G401 (cell line): Measurements from ENCODE around the gene TRABD2B. TPM values are rescaled to one million over a fixed set of nuclear protein-coding genes. Genes with fewer than 3 reads are reported as not detected.
A peak's percentile ranks its signal among the peaks of the same experiment; 100 is the strongest.

Experiments used
- DNase-seq: peaks from one replicate; pipeline ENCODE4 v3.0.0-alpha.2; 2015; ENCODE audit warnings: low spot score
- in situ Hi-C: cut with HindIII; loops from 2 replicates; pipeline ENCODE4 v1.10.0; 2016; ENCODE audit warnings: low sequenced_read_pairs, mixed read lengths
- total RNA-seq: library from RNA; depleted of rRNA; stranded (reverse); fragments of >200 nt; shearing (Covaris generic); gene quantifications from 2 replicates; pipeline ENCODE4 v1.2.3, GENCODE V29; 2014

The TRABD2B gene
- total RNA-seq, 1 experiment from 2014 or later = not detected

DNA sequence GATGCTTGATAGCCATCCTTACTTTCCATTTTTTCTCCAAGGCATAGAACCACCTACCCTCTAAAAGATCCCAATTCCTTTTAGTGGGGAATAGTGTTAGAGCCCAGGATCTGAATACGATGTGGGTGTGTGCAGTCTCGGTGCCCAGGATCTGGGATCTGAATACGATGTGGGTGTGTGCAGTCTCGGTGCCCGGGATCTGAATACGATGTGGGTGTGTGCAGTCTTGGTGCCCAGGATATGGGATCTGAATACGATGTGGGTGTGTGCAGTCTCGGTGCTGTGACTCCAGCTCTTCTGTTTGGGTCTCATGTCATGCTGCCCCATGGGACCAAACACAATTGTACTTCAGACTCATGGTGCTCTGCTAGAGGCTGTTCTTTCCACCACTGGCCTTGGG lies 265.5 kb downstream of the TRABD2B start:
- in situ Hi-C loops = no loop called here
- DNase-seq = no peak

DNA sequence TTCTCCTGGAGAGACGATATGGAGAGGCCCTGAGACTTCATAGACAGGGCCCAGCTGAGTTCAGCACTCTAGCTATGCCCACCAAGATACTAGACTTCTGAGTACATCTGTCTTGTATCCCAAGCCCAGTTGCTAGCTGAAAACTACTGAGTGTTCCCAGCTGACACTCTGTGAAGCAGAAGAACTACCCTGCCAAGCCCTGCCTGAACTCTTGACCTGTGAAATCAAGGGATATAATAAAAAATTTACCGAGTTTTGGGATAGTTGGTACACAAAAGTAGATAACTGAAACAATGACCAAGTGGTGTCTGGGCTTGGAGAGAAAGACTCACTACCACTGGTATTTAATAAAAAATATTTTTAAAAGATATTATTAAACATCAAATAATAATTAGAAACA lies 267.5 kb downstream of the TRABD2B start:
- in situ Hi-C loops = no loop called here
- no peak for DNase-seq

GRCh38 chr1:47727697-47728085 lies 269.5 kb downstream of the TRABD2B start:
- in situ Hi-C loops = no loop called here
- no peak for DNase-seq

GRCh38 chr1:47727051-47727696 lies 270.0 kb downstream of the TRABD2B start:
- DNase-seq = no peak

DNA sequence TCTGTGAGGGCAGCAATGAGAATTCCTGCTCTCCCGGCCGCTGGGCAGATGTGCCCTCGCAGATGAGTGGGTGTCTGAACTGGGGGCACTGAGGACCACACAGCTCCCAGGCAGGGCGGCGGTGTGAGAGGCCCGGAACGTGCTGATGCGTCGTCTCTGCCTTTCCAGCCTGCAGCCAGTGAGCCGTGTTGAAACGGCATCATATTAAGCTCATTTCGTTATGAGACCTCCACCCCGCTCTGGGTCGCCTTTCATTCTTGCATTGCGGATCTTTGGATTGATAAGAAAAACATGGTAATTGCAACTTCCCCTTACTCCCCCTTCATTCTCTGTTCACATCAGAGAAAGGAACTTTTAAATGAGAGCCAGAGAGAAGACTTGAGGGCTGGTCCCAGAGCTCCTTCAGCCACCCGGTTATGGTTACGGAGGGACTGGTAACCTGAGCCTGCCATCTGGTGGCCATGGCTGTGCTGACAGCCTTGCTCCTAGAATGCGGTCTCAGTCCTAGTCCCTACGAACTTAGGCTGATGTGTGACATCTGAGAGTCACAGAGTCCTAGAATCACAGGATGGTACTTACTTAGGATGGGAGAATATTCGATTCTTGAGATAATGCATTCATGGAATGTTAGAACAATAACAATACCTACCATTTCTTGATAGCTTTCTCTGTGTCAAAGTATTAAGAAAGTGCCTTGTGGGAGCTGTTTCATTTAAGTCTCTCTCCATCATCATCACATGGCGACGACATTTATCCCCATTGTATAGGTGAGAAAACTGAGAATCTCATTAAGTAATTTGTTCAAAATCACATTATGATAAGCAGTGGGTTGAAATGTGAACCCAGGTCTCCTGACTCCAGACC lies 271.0 kb downstream of the TRABD2B start:
- DNase-seq = peak; percentile 82
- in situ Hi-C loops = no loop called here

More at GRCh38 chr1:47727051-47727696, 270.0 kb downstream of the TRABD2B start:
- in situ Hi-C loops = no loop called here

- no peak for DNase-seq
- in situ Hi-C loops = no loop called here
Observed at GRCh38 chr1:47725511-47725991, 271.6 kb downstream of the TRABD2B start.

- in situ Hi-C loops = no loop called here
- no peak for DNase-seq
Observed at GRCh38 chr1:47725000-47725473, 272.1 kb downstream of the TRABD2B start.

DNA sequence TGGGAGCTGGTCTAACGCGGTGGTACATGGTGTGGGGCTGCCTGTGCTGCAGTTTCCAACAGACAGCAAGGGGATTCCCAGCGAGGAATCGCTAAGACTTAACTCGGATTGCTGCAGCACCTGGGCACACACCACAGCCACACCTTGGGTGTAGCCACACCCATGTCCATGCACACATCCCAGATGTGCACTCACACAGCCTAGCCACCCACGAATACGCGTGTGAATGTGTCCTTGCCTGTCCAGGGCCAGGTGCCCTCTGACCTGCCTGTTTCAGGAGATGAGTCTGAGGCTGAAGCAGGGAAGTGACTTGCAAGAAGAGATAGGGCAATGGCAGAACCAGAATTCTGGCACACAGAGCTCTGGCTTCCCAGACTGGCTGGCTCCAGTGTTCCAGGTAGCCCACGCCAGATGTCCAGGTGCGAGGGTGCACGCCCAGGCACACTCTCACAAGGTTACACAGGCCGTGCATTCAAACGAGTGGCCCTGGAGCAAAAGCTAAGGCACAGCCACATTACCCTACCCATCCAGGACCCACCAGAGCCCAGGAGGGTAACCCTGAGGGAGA lies 272.7 kb downstream of the TRABD2B start:
- in situ Hi-C loops = no loop called here
- DNase-seq = no peak

GRCh38 chr1:47722909-47723580 lies 274.1 kb downstream of the TRABD2B start:
- in situ Hi-C loops = no loop called here
- DNase-seq = no peak

GRCh38 chr1:47722101-47722500 lies 275.1 kb downstream of the TRABD2B start:
- in situ Hi-C loops = no loop called here
- DNase-seq = no peak

DNA sequence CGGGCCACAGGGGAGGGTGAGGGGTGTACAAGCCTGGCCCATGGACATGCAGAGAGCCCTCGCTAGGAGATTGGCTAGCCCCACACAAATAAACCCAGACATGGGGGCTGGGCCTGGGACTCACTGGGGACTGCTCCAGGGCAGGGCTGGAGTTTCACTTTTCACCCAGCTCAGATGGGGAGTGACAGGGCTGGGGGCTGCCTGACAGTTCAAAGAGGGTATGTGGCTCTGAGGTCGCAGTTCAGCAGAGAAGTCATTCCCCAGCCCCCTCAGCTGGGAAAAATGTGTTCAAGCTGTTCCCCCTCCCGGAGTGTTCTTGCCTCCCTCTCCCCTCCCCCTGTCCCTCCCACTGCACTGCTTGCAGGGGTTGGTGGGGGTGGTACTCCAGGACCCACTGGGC lies 277.1 kb downstream of the TRABD2B start:
- DNase-seq = no peak
- in situ Hi-C loops = no loop called here

DNA sequence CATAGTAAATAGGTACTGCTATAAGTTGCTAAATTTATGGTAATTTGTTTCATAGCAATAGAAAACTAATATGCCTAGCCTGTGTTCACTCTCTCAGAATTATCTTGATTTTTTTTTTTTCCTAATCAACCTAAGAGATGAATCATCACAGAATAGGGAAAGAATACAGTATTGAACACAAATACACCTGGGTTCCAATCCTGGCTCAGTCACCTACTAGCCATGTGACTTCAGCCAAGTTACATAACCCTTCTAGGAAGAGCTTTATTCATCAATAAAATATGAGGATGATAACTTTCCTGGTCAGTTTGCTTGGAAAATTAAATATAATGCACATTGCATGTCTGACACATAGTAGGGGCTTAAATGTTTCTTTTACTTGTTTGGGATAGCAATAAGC lies 279.8 kb downstream of the TRABD2B start:
- in situ Hi-C loops = no loop called here

GRCh38 chr1:47713975-47714767 lies 283.0 kb downstream of the TRABD2B start:
- in situ Hi-C loops = no loop called here
- DNase-seq = no peak

More for the DNA sequence above, 279.8 kb downstream of the TRABD2B start:
- no peak for DNase-seq

GRCh38 chr1:47713333-47713953 lies 283.7 kb downstream of the TRABD2B start:
- in situ Hi-C loops = no loop called here
- no peak for DNase-seq

- in situ Hi-C loops = no loop called here
- DNase-seq = no peak
Observed at GRCh38 chr1:47712596-47713299, 284.4 kb downstream of the TRABD2B start.

DNA sequence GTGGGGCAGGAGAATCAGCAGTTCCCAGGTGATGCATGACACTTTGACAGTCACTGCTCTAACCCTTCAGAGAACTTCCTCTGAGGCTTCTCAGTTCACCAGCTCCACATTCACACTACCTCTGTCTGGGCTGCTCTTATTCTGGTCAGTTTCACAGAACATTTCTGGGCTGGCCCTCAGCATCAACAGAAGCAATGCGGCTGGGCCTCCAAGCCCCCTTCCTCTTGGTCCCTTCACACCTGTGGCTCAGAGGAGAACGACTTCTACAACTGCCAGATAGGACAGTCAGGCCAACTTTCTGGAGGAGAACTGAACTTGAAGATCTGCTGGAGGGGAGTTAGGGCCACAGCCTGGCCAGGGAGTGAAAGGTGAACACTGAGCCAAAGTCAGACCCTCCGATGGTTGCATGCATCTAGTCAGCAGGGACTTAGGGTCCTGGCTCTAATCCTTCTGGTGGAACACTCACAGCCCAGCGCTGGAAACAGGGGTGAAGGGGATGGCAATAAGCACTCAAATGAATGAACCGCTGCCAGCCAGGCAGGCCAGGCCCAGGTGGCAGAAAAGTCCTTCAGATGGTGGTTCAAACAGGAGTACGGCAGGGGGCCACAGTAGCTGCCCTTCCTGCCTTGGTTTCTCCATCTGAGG lies 285.2 kb downstream of the TRABD2B start:
- in situ Hi-C loops = no loop called here
- no peak for DNase-seq

- no peak for DNase-seq
- in situ Hi-C loops = no loop called here
Observed at GRCh38 chr1:47711184-47711847, 285.9 kb downstream of the TRABD2B start.
